DND-41 (cell line): ENCODE data around the gene PDZD8.

Source experiments
- CTCF ChIP-seq: IDR thresholded peaks from 2 replicates; pipeline ENCODE4 v1.5.1; 2012; ENCODE audit warnings: borderline replicate concordance, low read length, moderate library complexity, mild to moderate bottlenecking; ENCODE audit not compliant: poor library complexity, severe bottlenecking; ENCODE audit errors: extremely low read depth
- EZH2 ChIP-seq: IDR thresholded peaks from 3 replicates; pipeline ENCODE4 v1.6.1; 2012; ENCODE audit warnings: borderline replicate concordance, low read depth, mild to moderate bottlenecking, moderate library complexity, low read length, inconsistent platforms; ENCODE audit not compliant: severe bottlenecking

GRCh38 chr10:117299435-117299834, 75.8 kb downstream of the PDZD8 start:
- TF ChIP-seq CTCF (no peak), EZH2 (no peak)
